ENCODE data around the gene ARHGAP27. TPM values are rescaled to one million over a fixed set of nuclear protein-coding genes. Genes with fewer than 3 reads are reported as not detected.

ARHGAP27 gene
- total and polyA plus RNA-seq, 2 experiments from 2014 or later: 0.59 to 3.4 TPM

GRCh38 chr17:45388604-45389325 is 43.9 kb downstream of the ARHGAP27 start:
- H3F3A ChIP-seq (ENCODE audit: insufficient read depth): no peaks in the 10 kb centered on the region
- H4K20me1 ChIP-seq (ENCODE audit: insufficient read depth): no peaks in the 10 kb centered on the region
- no peak overlapping the region for H3K27ac ChIP-seq
- 0 out of 2 replicates have a peak, but pooled peaks cover 7% of the 10 kb centered on the region for H3K4me1 ChIP-seq (ENCODE audit: insufficient read depth)
- in situ Hi-C loops (cut with MboI): loop anchor here (10.0 kb wide), 1 partner anchor 114 kb away; no protein-coding TSS in a partner anchor
- H3K36me3 ChIP-seq (ENCODE audit: low read depth): no peaks in the 10 kb centered on the region
- no peak overlapping the region for H3K4me3 ChIP-seq
- H3K27me3 ChIP-seq (replicated peaks; ENCODE audit: insufficient read depth): no peaks in the 10 kb centered on the region
- DNase-seq: peak; percentile 77
- WGBS, 2 experiments (ENCODE audit: low coverage in 1 of 2, low lambda C conversion rate in 2 of 2, missing lambda C conversion rate in 2 of 2): 53 to 58% methylated on average over 10 of the region's 10 CpGs
- no peaks in the 10 kb centered on the region for H3K9me3 ChIP-seq (ENCODE audit: low read depth)
- peak overlapping the region; percentile 12 for H3K4me2 ChIP-seq (ENCODE audit: unreplicated experiment)
- no peaks in the 10 kb centered on the region for H3K79me2 ChIP-seq (ENCODE audit: insufficient read depth)
- no peak overlapping the region for H3K9ac ChIP-seq
- no peak overlapping the region for H2AFZ ChIP-seq
- TF ChIP-seq EZH2phosphoT487 (IDR thresholded peaks at IDR 0.05; ENCODE audit: insufficient read depth, low read depth) (no peak), EZH2 (IDR thresholded peaks at IDR 0.05; ENCODE audit: insufficient read depth, poor library complexity, severe bottlenecking) (no peak)
- no peaks in the 10 kb centered on the region for H3K9me2 ChIP-seq (ENCODE audit: insufficient read depth)

GRCh38 chr17:45387739-45388138 is 44.9 kb downstream of the ARHGAP27 start:
- H3K4me1 ChIP-seq (ENCODE audit: insufficient read depth): 0 out of 2 replicates have a peak, but pooled peaks cover 7% of the 10 kb centered on the region
- H3K36me3 ChIP-seq (ENCODE audit: low read depth): no peaks in the 10 kb centered on the region
- no peaks in the 10 kb centered on the region for H3K27me3 ChIP-seq (replicated peaks; ENCODE audit: insufficient read depth)
- no peaks in the 10 kb centered on the region for H3F3A ChIP-seq (ENCODE audit: insufficient read depth)
- H3K9ac ChIP-seq: no peak overlapping the region
- DNase-seq: no peak
- 61 to 62% methylated on average over 3 of the region's 3 CpGs for WGBS, 2 experiments (ENCODE audit: low coverage in 1 of 2, low lambda C conversion rate in 2 of 2, missing lambda C conversion rate in 2 of 2)
- no peak overlapping the region for H3K4me2 ChIP-seq (ENCODE audit: unreplicated experiment)
- in situ Hi-C loops (cut with MboI): loop anchor here (10.0 kb wide), 1 partner anchor 113 kb away; no protein-coding TSS in a partner anchor
- H4K20me1 ChIP-seq (ENCODE audit: insufficient read depth): no peaks in the 10 kb centered on the region
- no peak overlapping the region for H3K27ac ChIP-seq
- no peak overlapping the region for H2AFZ ChIP-seq
- no peaks in the 10 kb centered on the region for H3K9me3 ChIP-seq (ENCODE audit: low read depth)
- no peaks in the 10 kb centered on the region for H3K79me2 ChIP-seq (ENCODE audit: insufficient read depth)
- TF ChIP-seq EZH2 (IDR thresholded peaks at IDR 0.05; ENCODE audit: insufficient read depth, poor library complexity, severe bottlenecking) (no peak), EZH2phosphoT487 (IDR thresholded peaks at IDR 0.05; ENCODE audit: insufficient read depth, low read depth) (no peak)
- no peak overlapping the region for H3K4me3 ChIP-seq
- H3K9me2 ChIP-seq (ENCODE audit: insufficient read depth): no peaks in the 10 kb centered on the region

GRCh38 chr17:45386178-45386577 is 46.5 kb downstream of the ARHGAP27 start:
- Histone ChIP-seq H3K4me2 (ENCODE audit: unreplicated experiment) (no peak overlapping the region), H3K27ac (no peak overlapping the region), H3K36me3 (ENCODE audit: low read depth) (no peaks in the 10 kb centered on the region), H3K27me3 (replicated peaks; ENCODE audit: insufficient read depth) (no peaks in the 10 kb centered on the region), H3K9me2 (ENCODE audit: insufficient read depth) (no peaks in the 10 kb centered on the region), H3K4me1 (ENCODE audit: insufficient read depth) (0 out of 2 replicates have a peak, but pooled peaks cover 11% of the 10 kb centered on the region), H4K20me1 (ENCODE audit: insufficient read depth) (no peaks in the 10 kb centered on the region), H3K79me2 (ENCODE audit: insufficient read depth) (no peaks in the 10 kb centered on the region), H3K4me3 (no peak overlapping the region), H2AFZ (no peak overlapping the region), H3K9me3 (ENCODE audit: low read depth) (no peaks in the 10 kb centered on the region), H3F3A (ENCODE audit: insufficient read depth) (no peaks in the 10 kb centered on the region), H3K9ac (no peak overlapping the region)
- no peak for TF ChIP-seq EZH2phosphoT487 (IDR thresholded peaks at IDR 0.05; ENCODE audit: insufficient read depth, low read depth)
- TF ChIP-seq EZH2 (IDR thresholded peaks at IDR 0.05; ENCODE audit: insufficient read depth, poor library complexity, severe bottlenecking): no peak
- no peak for DNase-seq
- in situ Hi-C loops (cut with MboI): loop anchor here (10.0 kb wide), 1 partner anchor 111 kb away; no protein-coding TSS in a partner anchor
- WGBS, 2 experiments (ENCODE audit: low coverage in 1 of 2, low lambda C conversion rate in 2 of 2, missing lambda C conversion rate in 2 of 2): 80 to 85% methylated on average over 4 of the region's 4 CpGs

- Histone ChIP-seq H4K20me1 (ENCODE audit: insufficient read depth) (no peaks in the 10 kb centered on the region), H3K4me2 (ENCODE audit: unreplicated experiment) (no peak overlapping the region), H3K27me3 (replicated peaks; ENCODE audit: insufficient read depth) (no peaks in the 10 kb centered on the region), H3K9me3 (ENCODE audit: low read depth) (no peaks in the 10 kb centered on the region), H3K27ac (no peak overlapping the region), H3K36me3 (ENCODE audit: low read depth) (no peaks in the 10 kb centered on the region), H3K79me2 (ENCODE audit: insufficient read depth) (no peaks in the 10 kb centered on the region), H2AFZ (no peak overlapping the region), H3F3A (ENCODE audit: insufficient read depth) (no peaks in the 10 kb centered on the region), H3K4me3 (no peak overlapping the region), H3K9me2 (ENCODE audit: insufficient read depth) (no peaks in the 10 kb centered on the region), H3K9ac (no peak overlapping the region), H3K4me1 (ENCODE audit: insufficient read depth) (0 out of 2 replicates have a peak, but pooled peaks cover 11% of the 10 kb centered on the region)
- in situ Hi-C loops (cut with MboI): loop anchor here (10.0 kb wide), 1 partner anchor 111 kb away; no protein-coding TSS in a partner anchor
- WGBS, 2 experiments (ENCODE audit: low coverage in 1 of 2, low lambda C conversion rate in 2 of 2, missing lambda C conversion rate in 2 of 2): 9 to 13% methylated on average over 12 to 13 of the region's 13 CpGs
- DNase-seq: peak; percentile 90
- TF ChIP-seq EZH2phosphoT487 (IDR thresholded peaks at IDR 0.05; ENCODE audit: insufficient read depth, low read depth) (no peak), EZH2 (IDR thresholded peaks at IDR 0.05; ENCODE audit: insufficient read depth, poor library complexity, severe bottlenecking) (no peak)
Measured at GRCh38 chr17:45385331-45385997, 47.2 kb downstream of the ARHGAP27 start.

All from GM23248 (cell line).